GM21447 (cell line): ENCODE measurements around the gene CNTF.

Experiments
- ATAC-seq: cut with Tn5 transposase; IDR thresholded peaks from one replicate; pipeline ENCODE4 v1.9.1; 2021; ENCODE audit not compliant: unreplicated experiment

The CNTF gene

DNA sequence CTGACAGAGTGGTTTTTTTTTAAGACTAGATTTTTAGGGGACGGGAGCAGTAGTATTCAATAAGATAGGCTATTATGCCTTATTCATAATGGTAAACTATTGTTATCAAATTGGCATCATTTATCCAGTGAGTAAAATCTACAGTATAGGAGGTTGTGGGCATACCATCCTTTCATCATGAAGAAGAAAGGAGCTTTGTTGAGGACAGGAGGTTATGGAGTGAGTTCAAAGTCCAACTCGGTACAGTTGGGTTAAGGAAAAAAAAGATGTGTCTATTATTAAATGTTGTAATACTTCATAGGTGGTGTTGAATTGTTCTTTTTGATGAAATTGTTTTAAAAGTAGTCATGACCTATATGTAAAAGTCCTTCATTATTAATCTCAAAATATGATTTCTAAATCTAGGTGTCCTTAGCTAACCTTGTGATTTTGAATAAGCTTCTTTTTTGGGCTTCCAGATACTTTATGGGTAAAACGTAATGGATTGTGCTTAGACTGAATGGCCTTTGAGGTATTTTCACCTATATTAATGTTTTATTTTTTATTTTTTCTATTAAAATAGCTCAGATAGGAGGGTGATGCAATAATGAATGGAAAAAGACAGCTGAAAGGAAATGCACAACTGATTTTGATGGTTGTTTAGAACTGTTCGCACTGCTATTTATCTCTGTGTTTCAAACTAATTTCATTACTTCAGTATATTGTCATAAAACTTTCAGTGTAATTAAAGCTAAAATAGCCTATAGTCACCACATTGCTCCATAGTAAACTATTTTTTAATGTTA lies 15.3 kb upstream of the CNTF start:
- no peak for ATAC-seq

DNA sequence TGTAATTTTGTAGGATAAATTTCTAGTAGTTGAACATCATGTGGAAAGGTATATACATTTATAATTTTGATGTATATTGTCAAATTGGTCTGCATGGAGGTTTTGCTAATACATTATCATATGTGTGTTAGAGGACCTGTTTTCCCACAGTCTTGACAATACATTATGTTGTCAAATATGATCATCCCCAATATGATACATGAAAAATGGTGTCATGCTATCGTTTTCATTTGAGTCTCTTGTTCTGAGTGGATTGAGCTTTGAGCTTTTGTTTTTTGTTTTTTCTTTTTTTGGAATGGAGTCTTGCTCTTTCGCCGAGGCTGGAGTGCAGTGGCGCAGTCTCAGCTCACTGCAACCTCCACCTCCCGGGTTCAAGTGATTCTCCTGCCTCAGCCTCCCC lies 14.1 kb upstream of the CNTF start:
- no peak for ATAC-seq

GRCh38 chr11:58609723-58610122 lies 12.7 kb upstream of the CNTF start:
- no peak for ATAC-seq

- no peak for ATAC-seq
Measured at GRCh38 chr11:58613228-58613627, 9.2 kb upstream of the CNTF start.

DNA sequence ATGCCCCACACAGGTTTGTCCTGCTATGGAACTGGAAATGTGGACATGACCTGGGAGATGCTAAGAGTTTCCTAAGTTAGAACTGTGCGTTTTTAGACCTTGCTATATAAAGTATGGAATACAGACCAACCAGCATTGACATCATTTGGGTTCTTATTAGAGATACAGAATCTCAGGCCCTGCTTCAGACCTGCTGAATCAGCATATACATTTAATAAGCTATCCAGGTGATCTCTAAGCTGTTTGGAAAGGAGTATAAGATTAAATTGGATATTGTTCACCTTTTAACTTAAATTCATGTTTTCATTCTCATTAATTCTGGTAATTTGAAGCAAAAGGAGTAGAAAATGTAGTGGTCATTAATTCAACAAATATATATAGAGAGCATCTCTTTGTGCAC lies 6.9 kb upstream of the CNTF start:
- ATAC-seq: no peak

GRCh38 chr11:58616594-58616993 lies 5.9 kb upstream of the CNTF start:
- ATAC-seq: no peak

- no peak for ATAC-seq
Measured at GRCh38 chr11:58617976-58618557, 4.4 kb upstream of the CNTF start.

DNA sequence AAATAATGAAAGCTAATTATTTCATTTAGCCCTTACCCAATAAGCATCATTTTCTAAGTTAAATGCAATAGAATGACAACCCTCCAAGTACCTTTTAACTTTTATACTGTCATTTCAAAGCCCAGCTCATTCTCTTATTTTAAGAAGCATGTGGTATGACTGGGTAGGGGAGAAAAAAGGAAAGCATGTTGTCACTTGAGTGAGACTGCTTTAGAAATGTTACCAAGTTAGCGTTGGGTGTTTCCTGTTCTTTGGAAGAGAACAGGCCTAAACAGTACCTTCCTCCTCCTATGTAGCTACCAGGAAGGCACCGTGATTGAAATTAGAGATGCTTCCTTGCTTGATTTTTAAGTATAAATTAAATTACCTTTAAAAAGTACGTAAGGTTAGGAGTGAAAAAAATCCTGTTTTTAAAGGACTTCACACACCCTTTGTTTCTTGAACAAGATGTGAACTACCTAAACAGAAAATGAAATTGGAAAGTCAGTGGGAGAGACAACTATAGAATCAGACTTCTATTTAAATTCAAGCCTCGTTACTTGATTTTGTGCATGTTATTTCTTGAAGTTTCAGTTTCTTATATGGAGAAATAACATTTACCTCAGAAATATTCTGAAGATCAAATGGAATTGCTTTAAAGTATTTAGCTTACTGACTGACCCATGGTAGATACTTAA lies 741 bp upstream of the CNTF start:
- ATAC-seq: no peak

- no peak for ATAC-seq
Measured at GRCh38 chr11:58625086-58625485, 2.6 kb downstream of the CNTF start.

DNA sequence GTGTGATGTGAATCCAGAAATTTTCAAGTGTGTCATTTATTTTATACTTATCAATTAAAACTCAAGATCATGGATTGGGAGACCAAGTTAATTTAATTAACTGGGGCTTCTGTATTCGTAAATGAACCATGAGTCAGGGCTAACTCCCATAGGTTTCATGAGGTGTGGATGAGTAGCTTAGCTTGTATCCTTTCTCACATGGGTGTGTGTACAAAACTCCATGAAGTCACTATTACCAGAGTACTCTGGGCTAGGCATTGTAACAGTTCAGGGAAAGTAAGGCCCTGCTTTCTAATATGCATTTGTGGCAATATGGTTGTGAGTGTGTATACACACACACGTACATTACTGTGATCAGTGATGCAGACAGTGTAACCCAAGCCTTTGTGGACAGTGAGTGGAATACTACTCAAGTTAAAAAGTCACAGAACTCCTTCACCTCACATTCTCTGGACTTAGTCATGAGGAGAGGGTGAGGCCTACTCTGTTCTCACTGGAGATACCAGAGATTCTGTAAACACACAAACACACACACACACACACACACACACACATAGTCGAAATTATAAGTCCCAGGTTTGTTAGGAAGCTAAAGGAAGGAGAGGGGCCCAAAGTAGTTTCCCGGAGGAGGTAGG lies 3.5 kb downstream of the CNTF start:
- no peak for ATAC-seq

- ATAC-seq: no peak
Measured at GRCh38 chr11:58626934-58627483, 4.5 kb downstream of the CNTF start.

GRCh38 chr11:58628446-58628845 lies 6.0 kb downstream of the CNTF start:
- ATAC-seq: no peak

DNA sequence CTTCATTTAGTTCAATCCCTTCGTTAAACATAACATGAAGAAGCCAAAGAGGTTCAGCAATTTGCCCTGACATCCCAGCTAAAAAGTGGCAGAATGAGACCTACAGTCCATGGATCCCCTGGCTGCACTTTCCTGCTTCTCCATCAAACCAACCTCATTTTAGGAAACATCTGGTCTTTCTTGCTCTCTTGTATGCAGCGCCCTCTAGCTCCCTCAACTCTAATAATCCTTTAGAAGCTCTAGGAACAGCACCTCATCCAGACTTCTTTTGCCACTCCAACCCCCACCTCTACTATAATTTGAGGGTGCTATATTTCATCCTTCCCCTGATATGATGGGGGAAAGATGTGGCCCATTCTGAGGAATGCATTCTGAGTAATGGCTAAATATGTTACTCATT lies 7.4 kb downstream of the CNTF start:
- ATAC-seq: no peak

DNA sequence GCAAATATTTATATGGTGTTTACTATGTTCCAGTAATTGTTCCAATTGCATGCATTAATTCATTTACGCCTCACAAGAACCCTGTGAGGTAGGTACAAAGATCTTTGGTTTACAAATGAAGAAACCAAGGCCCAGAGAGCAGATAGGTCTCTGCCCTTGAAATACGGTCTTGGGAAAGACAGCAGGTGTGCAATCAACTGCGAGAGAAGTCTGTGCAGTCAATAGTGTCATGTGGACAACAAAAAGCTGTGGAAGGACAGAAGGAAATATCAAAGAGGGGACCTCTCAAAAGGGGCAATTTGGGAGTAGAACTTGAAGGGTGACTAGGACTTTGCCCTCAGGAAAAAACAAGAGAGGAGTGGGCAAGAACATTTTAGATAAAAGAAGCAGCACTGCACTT lies 8.9 kb downstream of the CNTF start:
- ATAC-seq: no peak

DNA sequence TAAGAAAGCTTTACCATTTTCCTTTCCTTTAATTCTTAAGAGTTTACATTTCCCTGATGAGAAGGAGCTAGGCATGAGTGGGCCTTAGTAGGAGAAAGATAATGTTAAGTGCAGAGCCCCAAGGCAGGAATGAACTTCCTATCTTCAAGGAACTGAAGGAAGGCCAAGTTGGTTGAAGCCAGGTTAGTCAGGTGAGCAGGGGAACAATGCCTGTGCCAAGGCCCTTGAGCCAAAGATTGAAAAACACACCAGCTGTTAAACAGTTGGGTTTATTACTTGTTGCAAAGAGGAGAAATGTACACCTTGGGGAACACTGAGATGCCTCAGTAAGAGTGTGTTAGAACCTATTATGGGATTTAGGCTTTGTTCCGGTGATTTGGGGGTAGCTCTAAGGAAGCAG lies 10.0 kb downstream of the CNTF start:
- no peak for ATAC-seq

- ATAC-seq: no peak
Measured at GRCh38 chr11:58636587-58636986, 14.1 kb downstream of the CNTF start.

DNA sequence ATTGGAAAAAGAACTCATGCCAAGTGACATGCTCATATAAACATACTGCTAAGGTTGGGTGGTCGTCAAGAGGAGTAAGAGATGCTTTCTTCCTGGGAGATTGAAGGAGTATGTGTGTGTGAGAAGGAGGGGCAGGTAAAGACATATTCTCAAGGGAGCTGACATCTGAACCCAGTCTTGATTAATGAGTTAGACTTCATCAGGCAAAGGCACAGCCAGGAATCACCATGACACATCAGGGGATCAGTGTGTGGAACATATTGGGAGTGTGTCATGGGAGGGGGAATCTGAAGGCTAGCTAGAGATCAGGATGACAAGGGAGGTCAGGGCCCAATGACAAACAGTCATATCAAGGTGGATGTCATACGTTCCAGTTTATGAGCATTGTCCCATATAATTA lies 14.9 kb downstream of the CNTF start:
- ATAC-seq: no peak

GRCh38 chr11:58639103-58639502 lies 16.6 kb downstream of the CNTF start:
- ATAC-seq: no peak

DNA sequence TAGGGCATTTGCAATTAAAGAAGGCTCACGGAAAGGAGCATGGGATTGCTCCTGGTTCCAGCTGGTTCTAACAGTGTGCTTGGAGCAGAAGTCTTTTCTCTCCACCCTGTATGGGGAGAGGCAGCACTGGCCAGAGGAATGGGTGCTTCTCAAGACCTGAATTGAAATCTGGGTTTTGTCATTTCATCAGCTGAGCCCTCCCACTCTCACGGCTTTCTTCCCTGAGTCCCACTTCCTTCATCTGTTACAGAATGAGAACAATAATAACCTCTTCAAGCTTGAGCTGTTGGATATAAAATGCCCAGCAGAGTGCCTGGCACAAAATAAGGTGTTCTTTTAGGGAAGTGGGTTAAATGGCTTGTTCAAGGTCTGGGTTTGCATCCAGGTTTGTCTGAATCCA lies 17.2 kb downstream of the CNTF start:
- no peak for ATAC-seq

DNA sequence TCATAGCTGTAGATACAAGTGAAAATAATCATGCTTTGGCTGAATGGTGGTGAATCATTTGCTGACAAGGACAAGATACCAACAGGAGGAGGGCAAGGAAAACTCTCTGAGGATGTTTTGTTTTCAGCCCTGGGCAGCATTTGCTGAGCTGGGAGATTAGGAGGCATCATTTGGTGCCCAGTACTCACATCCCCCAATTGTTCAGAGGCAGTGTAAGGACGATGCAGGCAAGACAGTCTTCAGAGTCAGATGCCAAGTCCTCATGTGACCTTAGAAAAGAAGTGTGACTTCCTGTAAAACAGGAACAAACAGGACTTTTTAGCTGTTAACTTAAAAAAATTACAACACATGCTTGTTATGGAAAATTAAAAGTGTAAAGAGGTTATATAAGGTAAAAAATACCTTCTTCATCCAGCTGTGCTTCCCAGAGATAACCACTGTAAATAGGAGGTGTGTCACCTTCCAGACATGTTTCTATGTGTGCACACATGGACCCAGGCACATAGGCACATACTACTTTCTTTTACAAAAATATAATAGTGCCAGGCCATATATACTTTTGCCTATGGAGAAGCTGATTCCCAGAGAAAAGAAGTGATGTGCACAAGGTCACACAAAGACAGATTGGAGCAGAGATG lies 18.0 kb downstream of the CNTF start:
- ATAC-seq: no peak

GRCh38 chr11:58641341-58641740 lies 18.9 kb downstream of the CNTF start:
- no peak for ATAC-seq
